HG03175 (cell line): Measurements from ENCODE around the gene ARL16.
A peak's percentile ranks its signal among the peaks of the same experiment; 100 is the strongest.

Source experiments
- ATAC-seq: cut with Tn5 transposase; IDR thresholded peaks from one replicate; pipeline ENCODE4 v1.9.1; 2021; ENCODE audit warnings: mild to moderate bottlenecking, moderate library complexity; ENCODE audit not compliant: unreplicated experiment

The ARL16 gene

GRCh38 chr17:81648013-81648706 lies 35.4 kb downstream of the ARL16 start:
- no peak for ATAC-seq

DNA sequence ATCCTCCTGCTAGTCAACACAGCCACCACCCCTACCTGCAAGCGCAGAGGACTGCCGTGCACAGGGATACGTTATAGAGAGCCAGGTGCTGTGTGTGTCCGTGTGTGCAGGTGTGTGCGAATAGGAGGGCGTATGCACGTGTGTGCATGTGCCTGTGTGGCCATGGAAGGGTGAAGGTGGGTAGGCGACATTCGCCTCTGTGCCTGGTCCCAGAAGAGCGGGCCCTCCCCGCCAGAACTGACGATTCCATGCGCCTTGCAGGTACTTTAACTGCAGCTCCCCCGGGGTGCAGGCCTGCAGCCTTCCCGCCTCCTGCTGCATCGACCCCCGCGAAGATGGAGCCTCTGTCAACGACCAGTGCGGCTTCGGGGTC lies 36.0 kb downstream of the ARL16 start:
- ATAC-seq: no peak

DNA sequence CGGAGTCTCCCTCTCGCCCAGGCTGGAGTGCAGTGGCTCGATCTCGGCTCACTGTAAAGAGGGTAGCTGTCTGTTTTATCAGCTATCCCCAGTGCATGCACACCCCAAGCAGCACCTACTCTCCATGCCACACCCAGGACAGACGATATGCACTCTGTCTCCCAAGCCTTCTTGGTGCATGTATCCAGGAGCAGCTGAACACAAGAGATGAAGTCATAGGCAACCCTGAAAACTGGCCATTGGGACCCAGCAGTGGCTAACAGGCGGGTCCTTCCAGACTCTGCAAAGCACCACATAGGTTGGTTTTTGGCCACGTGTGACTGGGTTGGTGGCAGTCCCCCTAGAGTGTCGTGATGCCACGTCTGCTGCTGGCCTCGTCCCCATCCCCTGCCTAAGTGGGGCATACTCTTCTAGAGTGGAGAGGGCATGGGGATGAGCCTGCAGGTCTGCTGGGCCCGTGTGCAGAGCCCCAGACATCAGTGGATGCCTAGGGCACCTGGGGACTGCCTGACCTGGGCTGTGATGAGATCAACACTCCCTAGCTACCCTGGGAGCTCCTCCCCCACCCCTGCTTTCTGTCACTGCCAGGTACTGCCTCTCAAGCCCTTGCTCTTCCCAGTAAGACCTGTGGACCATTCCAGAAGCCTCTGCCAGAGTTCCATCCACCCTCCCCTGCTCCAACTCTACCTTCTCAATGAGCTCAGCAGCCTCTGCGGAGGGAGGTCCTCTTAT lies 36.6 kb downstream of the ARL16 start:
- ATAC-seq: no peak

DNA sequence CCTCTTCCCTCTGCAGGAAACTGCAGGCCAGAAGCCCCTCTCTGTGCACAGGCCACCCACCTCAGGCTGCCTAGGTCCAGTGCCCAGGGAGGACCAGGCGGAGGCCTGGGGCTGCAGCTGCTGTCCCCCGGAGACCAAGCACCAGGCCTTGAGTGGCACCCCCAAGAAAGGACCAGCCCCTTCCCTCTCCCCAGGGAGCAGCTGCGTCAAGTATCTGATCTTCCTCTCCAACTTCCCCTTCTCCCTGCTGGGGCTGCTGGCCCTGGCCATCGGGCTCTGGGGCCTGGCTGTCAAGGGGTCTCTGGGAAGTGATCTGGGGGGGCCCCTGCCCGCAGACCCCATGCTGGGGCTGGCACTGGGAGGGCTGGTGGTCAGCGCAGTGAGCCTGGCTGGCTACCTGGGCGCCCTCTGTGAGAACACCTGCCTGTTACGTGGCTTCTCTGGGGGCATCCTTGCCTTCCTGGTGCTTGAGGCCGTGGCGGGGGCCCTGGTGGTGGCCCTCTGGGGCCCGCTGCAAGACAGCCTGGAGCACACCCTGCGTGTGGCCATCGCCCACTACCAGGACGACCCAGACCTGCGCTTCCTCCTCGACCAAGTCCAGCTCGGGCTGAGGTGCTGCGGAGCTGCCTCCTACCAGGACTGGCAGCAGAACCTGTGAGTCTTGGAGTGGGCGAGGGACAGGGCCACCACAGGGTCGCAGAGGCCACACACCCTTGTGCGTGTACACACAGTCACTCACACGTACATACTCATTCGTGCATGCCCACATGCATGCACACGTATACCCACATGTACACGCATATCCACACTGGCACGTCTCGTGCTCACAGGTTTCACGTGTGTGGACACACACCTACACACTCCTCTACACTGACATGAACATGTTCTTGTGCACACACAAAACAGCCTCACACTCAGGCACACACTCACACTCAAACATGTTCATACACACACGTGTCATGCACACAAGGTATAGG lies 38.3 kb downstream of the ARL16 start:
- no peak for ATAC-seq

- no peak for ATAC-seq
Measured at GRCh38 chr17:81644496-81644895, 39.1 kb downstream of the ARL16 start.

GRCh38 chr17:81641825-81642489 lies 41.6 kb downstream of the ARL16 start:
- ATAC-seq: no peak

DNA sequence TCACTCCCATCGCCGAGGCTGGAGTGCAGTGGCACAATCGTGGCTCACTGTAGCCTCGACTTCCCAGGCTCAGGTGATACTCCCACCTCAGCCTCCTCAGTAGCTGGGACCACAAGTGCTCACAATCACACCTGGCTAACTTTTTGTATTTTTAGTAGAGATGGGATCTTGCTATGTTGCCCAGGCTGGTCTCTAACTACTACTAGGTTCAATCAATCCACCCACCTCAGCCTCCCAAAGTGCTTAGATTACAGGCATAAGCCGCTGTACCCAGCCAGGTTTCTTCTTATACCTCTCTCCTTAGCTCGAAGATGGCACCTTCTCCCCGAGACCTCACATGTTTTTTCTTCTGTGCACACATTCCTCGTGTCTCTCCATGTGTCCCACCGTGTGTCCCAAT lies 43.6 kb downstream of the ARL16 start:
- no peak for ATAC-seq

DNA sequence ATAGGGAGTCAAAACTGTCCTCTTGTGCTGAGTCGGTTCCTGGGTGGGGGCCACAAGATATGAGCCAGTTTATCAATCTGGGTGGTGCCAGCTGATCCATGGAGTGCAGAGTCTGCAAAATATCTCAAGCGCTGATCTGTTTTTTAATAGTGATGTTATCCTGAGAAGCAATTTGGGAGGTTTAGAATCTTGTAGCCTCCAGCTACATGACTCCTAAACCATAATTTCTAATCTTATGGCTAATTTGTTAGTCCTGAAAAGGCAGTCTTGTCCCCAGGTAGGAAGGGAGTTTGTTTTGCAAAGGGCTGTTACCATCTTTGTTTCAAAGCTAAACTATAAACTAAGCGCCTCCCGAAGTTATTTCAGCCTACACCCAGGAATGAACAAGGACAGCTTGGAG lies 44.9 kb downstream of the ARL16 start:
- no peak for ATAC-seq

DNA sequence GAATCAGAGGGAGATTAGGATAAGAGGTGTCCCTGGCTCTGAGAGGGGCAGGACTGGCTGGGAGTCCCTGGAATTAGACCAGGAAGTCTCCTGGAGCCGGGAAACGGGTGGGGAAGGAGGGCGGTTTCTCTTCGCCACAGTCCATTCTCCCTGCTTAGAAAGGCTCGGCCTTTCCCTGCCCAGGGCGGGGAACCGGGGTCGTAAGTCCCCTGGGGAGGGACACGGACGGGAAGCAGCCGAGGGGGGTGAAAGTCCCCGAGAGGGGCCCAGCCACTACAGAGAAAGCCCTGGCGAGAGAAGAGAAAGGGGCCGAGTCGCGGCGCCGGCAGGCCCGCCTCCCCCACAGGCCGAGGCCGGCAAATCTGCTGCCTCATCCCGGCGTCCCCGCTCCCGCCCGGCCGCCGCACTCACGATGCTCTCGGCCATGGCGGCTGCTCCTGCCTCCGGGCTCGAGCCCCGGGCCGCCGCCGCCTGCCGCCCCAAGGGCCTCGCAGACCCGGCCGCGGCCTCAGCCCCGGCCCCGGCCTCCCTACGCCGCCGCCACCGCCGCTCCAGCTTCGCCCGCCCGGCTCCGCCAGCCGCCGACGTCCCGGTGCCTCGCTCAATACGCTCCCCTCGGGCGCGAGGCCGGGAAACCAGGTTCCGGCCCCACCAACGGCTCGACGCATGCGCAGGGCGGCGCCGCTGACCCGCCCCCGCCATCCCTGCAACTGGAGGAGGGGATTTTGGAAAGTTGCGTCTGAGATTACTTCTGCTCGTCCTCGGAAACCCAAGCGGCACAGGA lies 46.9 kb downstream of the ARL16 start, which contains the start of the genes NPLOC4 and TSPAN10:
TSS of gene NPLOC4 (minus strand) at position 608 of the 784 bp plus-strand sequence. CDS start at position 426, 182 bp downstream.
TSS of gene TSPAN10 (plus strand) at position 692 of the 784 bp plus-strand sequence. CDS start 5,217 bp downstream, outside the sequence.
- peak; percentile 88 for ATAC-seq

DNA sequence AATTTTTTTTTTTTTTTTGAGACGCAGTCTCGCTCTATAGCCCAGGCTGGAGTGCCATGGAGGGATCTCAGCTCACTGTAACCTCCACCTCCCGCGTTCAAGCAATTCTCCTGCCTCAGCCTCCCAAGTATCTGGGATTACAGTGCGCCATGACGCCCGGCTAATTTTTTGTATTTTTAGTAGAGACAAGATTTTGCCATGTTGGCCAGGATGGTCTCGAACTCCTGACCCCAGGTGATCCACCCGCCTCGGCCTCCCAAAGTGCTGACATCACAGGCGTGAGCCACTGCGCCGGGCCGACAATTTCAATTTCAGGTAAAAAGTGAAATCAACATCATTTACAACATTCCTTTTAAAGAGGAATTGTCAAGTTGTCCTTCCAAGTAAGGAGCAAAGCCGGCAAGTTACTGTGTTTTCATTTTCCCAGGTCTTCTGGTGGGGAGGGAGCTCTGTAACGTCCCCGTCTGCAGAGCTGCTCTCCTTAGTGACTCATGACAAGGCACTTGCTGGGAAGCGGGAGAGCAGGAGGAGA lies 47.6 kb downstream of the ARL16 start:
- peak; percentile 20 for ATAC-seq

DNA sequence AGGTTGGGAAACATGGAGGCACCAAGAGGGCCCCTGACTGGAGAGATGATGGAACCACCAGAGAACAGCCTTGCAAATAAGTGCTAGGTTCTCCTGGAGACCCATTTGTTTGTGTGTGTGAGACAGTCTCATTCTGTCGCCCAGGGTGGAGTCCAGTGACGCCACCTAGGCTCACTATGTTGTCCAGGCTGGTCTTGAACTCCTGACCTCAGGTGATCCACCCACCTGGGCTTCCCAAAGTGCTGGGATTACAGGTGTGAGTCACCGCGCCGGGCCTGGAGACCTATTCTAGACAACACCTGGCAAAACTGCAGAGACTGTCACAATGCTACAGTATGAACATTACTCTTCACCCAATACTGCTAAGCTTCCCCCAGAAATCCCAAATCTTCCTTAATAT lies 48.2 kb downstream of the ARL16 start:
- ATAC-seq: no peak

DNA sequence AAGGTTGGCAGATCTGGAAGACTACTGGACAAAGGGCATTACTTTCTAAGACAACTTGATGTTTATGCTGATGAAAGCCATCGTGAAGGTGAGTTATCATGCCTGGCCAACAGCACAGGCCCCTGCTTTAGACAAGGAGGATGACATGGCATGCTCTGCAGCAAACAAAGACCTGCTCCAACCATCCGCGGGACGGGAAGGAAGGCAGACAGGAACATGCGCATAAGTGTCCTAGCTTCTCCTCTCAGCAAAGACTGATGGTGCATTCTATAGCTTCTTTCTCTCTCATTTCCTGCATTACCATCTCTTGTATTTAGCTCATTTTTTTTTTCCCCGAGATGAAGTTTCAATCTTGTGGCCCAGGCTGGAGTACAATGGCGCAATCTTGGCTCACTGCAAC lies 52.1 kb downstream of the ARL16 start:
- ATAC-seq: no peak
